ENCODE measurements around the gene PLXDC1. TPM values are rescaled to one million over a fixed set of nuclear protein-coding genes. Genes with fewer than 3 reads are reported as not detected.

Gene PLXDC1
- total RNA-seq, 1 experiment from 2014 or later = 0.52 TPM

GRCh38 chr17:39014795-39015545, 136.5 kb downstream of the PLXDC1 start:
- H3K4me3 Mint-ChIP-seq (ENCODE audit: low read depth, unreplicated experiment) = no peak overlapping the region

GRCh38 chr17:39014044-39014794, 137.2 kb downstream of the PLXDC1 start:
- H3K27ac Mint-ChIP-seq (ENCODE audit: unreplicated experiment) = peak overlapping the region; percentile 0
- no peak for TF ChIP-seq CTCF (IDR thresholded peaks at IDR 0.05; ENCODE audit: unreplicated experiment)
- CTCF ChIA-PET = interaction anchor here (0.5 to 3.1 kb wide), 7 partner anchors 12 to 1640 kb away, joined by 3 to 17 read pairs (median 3); no protein-coding TSS in a partner anchor

More at GRCh38 chr17:39014795-39015545, 136.5 kb downstream of the PLXDC1 start:
- Mint-ChIP-seq H3K27ac (ENCODE audit: unreplicated experiment) (peak overlapping the region; percentile 0), H3K9me3 (ENCODE audit: low read depth, unreplicated experiment) (no peaks in the 10 kb centered on the region), H3K36me3 (ENCODE audit: insufficient read depth, unreplicated experiment) (peaks cover 5% of the 10 kb centered on the region), H3K27me3 (ENCODE audit: unreplicated experiment) (peaks cover 4% of the 10 kb centered on the region), H3K4me1 (ENCODE audit: low read depth, unreplicated experiment) (peaks cover 26% of the 10 kb centered on the region)
- CTCF ChIA-PET = interaction anchor here (0.6 to 3.1 kb wide), 4 partner anchors 21 to 1641 kb away, joined by 3 to 17 read pairs (median 3); no protein-coding TSS in a partner anchor
- no peak for DNase-seq
- intact Hi-C loops (cut with micrococcal nuclease; ENCODE audit: unreplicated experiment) = no loop called here
- TF ChIP-seq CTCF (IDR thresholded peaks at IDR 0.05; ENCODE audit: unreplicated experiment) = no peak
- BruUV-seq (replicated peaks) = no TSS peak

More at GRCh38 chr17:39014044-39014794, 137.2 kb downstream of the PLXDC1 start:
- Mint-ChIP-seq H3K36me3 (ENCODE audit: insufficient read depth, unreplicated experiment) (peaks cover 5% of the 10 kb centered on the region), H3K4me1 (ENCODE audit: low read depth, unreplicated experiment) (peaks cover 26% of the 10 kb centered on the region), H3K4me3 (ENCODE audit: low read depth, unreplicated experiment) (no peak overlapping the region), H3K9me3 (ENCODE audit: low read depth, unreplicated experiment) (no peaks in the 10 kb centered on the region), H3K27me3 (ENCODE audit: unreplicated experiment) (peaks cover 11% of the 10 kb centered on the region)
- no TSS peak for BruUV-seq (replicated peaks)
- peak; percentile 49 for DNase-seq
- intact Hi-C loops (cut with micrococcal nuclease; ENCODE audit: unreplicated experiment) = no loop called here

Other genes with a start within 250 kb of the PLXDC1 start
- gene FBXO47, start 184.2 kb downstream of the PLXDC1 start, total RNA-seq (2022) = not detected in 2 replicates
- not detected in 2 replicates for gene ARL5C, start 14.5 kb upstream of the PLXDC1 start, total RNA-seq (2022)
- 44.1 and 52.1 TPM in 2 replicates for gene CACNB1, start 46.0 kb upstream of the PLXDC1 start, total RNA-seq (2022)
- gene RPL19, start 48.6 kb upstream of the PLXDC1 start, total RNA-seq (2022) = 6,584 and 6,763 TPM in 2 replicates
- not detected in 2 replicates for gene STAC2, start 74.3 kb upstream of the PLXDC1 start, total RNA-seq (2022)
- gene FBXL20, start 250.0 kb upstream of the PLXDC1 start, total RNA-seq (2022) = 70.3 and 71.5 TPM in 2 replicates